Heart right ventricle (tissue), 16 donors: ENCODE data around the gene TAOK1. TPM values are rescaled to one million over a fixed set of nuclear protein-coding genes. Genes with fewer than 3 reads are reported as not detected.

Experiments
- ATAC-seq, 8 donors: fragments of 200-7000 bp; cut with Tn5 transposase; one replicate each; pipeline ENCODE4 v1.9.1; 2020; ENCODE audit warnings: mild to moderate bottlenecking in 8 of 8, moderate library complexity in 8 of 8, moderate number of reproducible peaks in 1 of 8
- DNase-seq, 2 donors: peaks; one replicate each; pipeline ENCODE4 v3.0.0-alpha.2; 2020
- H3K27ac ChIP-seq, 10 donors: fragments of 200-600 bp; sonication (generic) in 2 of 10; one replicate each; pipeline versions ENCODE4 v1.5.0 to v1.8.0; 2020 to 2022; ENCODE audit warnings: mild to moderate bottlenecking in 3 of 10
- H3K27me3 ChIP-seq, 7 donors: fragments of 200-600 bp; one replicate each; pipeline ENCODE4 v1.8.0; 2021 to 2022; ENCODE audit warnings: mild to moderate bottlenecking in 2 of 7
- H3K36me3 ChIP-seq, 9 donors: fragments of 200-600 bp; sonication (generic) in 1 of 9; one replicate each; pipeline versions ENCODE4 v1.5.0 to v1.8.0; 2020 to 2022; ENCODE audit warnings: mild to moderate bottlenecking in 2 of 9
- H3K4me1 ChIP-seq, 9 donors: fragments of 200-600 bp; sonication (generic) in 1 of 9; one replicate each; pipeline versions ENCODE4 v1.5.0 to v1.8.0; 2020 to 2022; ENCODE audit warnings: mild to moderate bottlenecking in 4 of 9
- H3K4me3 ChIP-seq, 10 donors: fragments of 200-600 bp; sonication (generic) in 2 of 10; one replicate each; pipeline versions ENCODE4 v1.5.0 to v1.8.0; 2020 to 2022; ENCODE audit warnings: mild to moderate bottlenecking in 7 of 10, moderate library complexity in 2 of 10
- H3K9me3 ChIP-seq, 11 donors: fragments of 200-600 bp in 10 of 11; sonication (generic) in 2 of 11; one replicate each; pipeline versions ENCODE4 v1.5.0 to v1.8.0; 2013 to 2022; ENCODE audit warnings: mild to moderate bottlenecking in 2 of 11, control low read depth in 1 of 11, moderate library complexity in 1 of 11
- CTCF ChIP-seq, 9 donors: fragments of 200-600 bp; sonication (generic) in 2 of 9; IDR thresholded peaks; one replicate each; pipeline versions ENCODE4 v1.5.0 to v1.8.0; 2021 to 2022; ENCODE audit warnings: antibody characterized with exemption in 9 of 9, mild to moderate bottlenecking in 5 of 9, moderate library complexity in 1 of 9
- WGBS, 2 donors: extraction: QIAGEN DNeasy Blood & Tissue Kit; methylation state at CpG; one replicate each; pipeline ENCODE4 v1.1.7; 2013; ENCODE audit warnings: inconsistent platforms in 1 of 2; 5-methylcytosine and 5-hydroxymethylcytosine counted together
- intact Hi-C, 10 donors: fragments of 100-400 bp; cut with DNase I; formaldehyde crosslinking; loops; one replicate each; pipeline versions ENCODE4 v1.11.1 to v1.14.2; 2022
- polyA plus RNA-seq, 2 donors: library from polyadenylated mRNA; stranded (reverse); fragments of 200-250 nt; gene quantifications; one replicate each; pipeline ENCODE4 v1.2.3, GENCODE V29; 2013
- total RNA-seq, 10 donors: library from RNA; stranded (reverse); fragmentation: NEBNext Ultra II Directional in 3 of 10; extraction: Animal tissue kit (Norgen Biotek cat#: 25700) in 3 of 10; gene quantifications; one replicate each; pipeline versions ENCODE4 v1.2.1 to v1.2.4, GENCODE V29; 2021 to 2023
- donor health status: Arrhythmogenic right ventricular cardiomyopathy.
- donor health status: ischemic (EF 13 %, LVEDD 7.1; RV severe dilation, severe dysfunction).
- donor health status: healthy with polysubstance abuse.
- donor health status: DM: no; HTN: yes; CAD: no.
- donor health status: DM: no; HTN: no; CAD: no.
- donor health status: ischemic (EF 25% LVEDD 6.9; RV normal size, moderate dysfunction).
- donor health status: ischemic (EF 25% LVEDD 5.7; RV mildly dilated, moderate dysfunction).
- donor health status: healthy.
- donor health status: DM: yes; HTN: yes; CAD: no.
- donor health status: Ischemic cardiomyopathy.
- donor health status: ischemic (EF 35%, LVEDD 5.7; RV mildly dilated, moderate dysfunction).
- donor health status: nonischemic (EF 11% LVEDD 7.7; RV severe dilation, severe dysfunction).
- donor health status: DM: yes; HTN: yes; CAD: no.
- donor health status: PGD.
- donor health status: ischemic (EF 29% LVEDD 5.4; RV normal size, mild dysfunction).
- donor health status: nonischemic (EF 23%, LVEDD 6.1; RV moderate dilation, normal function).

The TAOK1 gene
- total and polyA plus RNA-seq, 12 donors: 6.4 to 86.9 (median 68.8) TPM

GRCh38 chr17:29434550-29434949, 44.4 kb downstream of the TAOK1 start:
- H3K36me3 ChIP-seq: peaks cover 0 to 8% (median 0%) of the 10 kb centered on the region in 9 donors
- ATAC-seq (no peak), DNase-seq (no peak)
- no peak overlapping the region for H3K27ac ChIP-seq
- no peaks in the 10 kb centered on the region for H3K27me3 ChIP-seq
- intact Hi-C loops: no loop called here
- WGBS, 2 donors: 89 to 94% methylated on average over 3 of the region's 3 CpGs
- H3K4me1 ChIP-seq: peaks cover 4 to 48% (median 23%) of the 10 kb centered on the region in 9 donors
- H3K4me3 ChIP-seq: no peak overlapping the region
- no peak for TF ChIP-seq CTCF (IDR thresholded peaks at IDR 0.05)
- no peaks in the 10 kb centered on the region for H3K9me3 ChIP-seq

- WGBS, 2 donors: 95 to 97% methylated on average over 1 of the region's 1 CpG
- intact Hi-C loops: no loop called here
- no peak for ATAC-seq
Measured at GRCh38 chr17:29442451-29442850, 52.3 kb downstream of the TAOK1 start.

GRCh38 chr17:29443041-29443739, 53.0 kb downstream of the TAOK1 start:
- Histone ChIP-seq H3K27me3 (no peaks in the 10 kb centered on the region), H3K4me3 (no peak overlapping the region), H3K36me3 (peaks cover 0 to 20% (median 0%) of the 10 kb centered on the region in 9 donors), H3K27ac (no peak overlapping the region), H3K9me3 (no peaks in the 10 kb centered on the region), H3K4me1 (peaks cover 5 to 52% (median 36%) of the 10 kb centered on the region in 9 donors)
- intact Hi-C loops: no loop called here
- ATAC-seq (no peak), DNase-seq (no peak)
- no peak for TF ChIP-seq CTCF (IDR thresholded peaks at IDR 0.05)

More at GRCh38 chr17:29442451-29442850, 52.3 kb downstream of the TAOK1 start:
- Histone ChIP-seq H3K4me1 (peaks cover 5 to 46% (median 34%) of the 10 kb centered on the region in 9 donors), H3K36me3 (peaks cover 0 to 20% (median 0%) of the 10 kb centered on the region in 9 donors), H3K27me3 (no peaks in the 10 kb centered on the region), H3K27ac (no peak overlapping the region), H3K4me3 (no peak overlapping the region), H3K9me3 (no peaks in the 10 kb centered on the region)
- DNase-seq: no peak
- TF ChIP-seq CTCF (IDR thresholded peaks at IDR 0.05): no peak

GRCh38 chr17:29444589-29444988, 54.4 kb downstream of the TAOK1 start:
- peaks cover 0 to 14% (median 0%) of the 10 kb centered on the region in 9 donors for H3K36me3 ChIP-seq
- H3K27me3 ChIP-seq: no peaks in the 10 kb centered on the region
- H3K27ac ChIP-seq: no peak overlapping the region
- TF ChIP-seq CTCF (IDR thresholded peaks at IDR 0.05): no peak
- intact Hi-C loops: no loop called here
- DNase-seq (no peak), ATAC-seq (peak in 2 of 8 donors; percentile 34 to 45)
- H3K4me3 ChIP-seq: no peak overlapping the region
- H3K4me1 ChIP-seq: peaks cover 5 to 57% (median 44%) of the 10 kb centered on the region in 9 donors
- no peaks in the 10 kb centered on the region for H3K9me3 ChIP-seq
